ENCODE measurements around the gene HOXB2. TPM values are rescaled to one million over a fixed set of nuclear protein-coding genes. Genes with fewer than 3 reads are reported as not detected.

HOXB2 gene
- total RNA-seq, 4 donors from 2014 or later, result 9.2 to 24.2 (median 17.1) TPM

DNA sequence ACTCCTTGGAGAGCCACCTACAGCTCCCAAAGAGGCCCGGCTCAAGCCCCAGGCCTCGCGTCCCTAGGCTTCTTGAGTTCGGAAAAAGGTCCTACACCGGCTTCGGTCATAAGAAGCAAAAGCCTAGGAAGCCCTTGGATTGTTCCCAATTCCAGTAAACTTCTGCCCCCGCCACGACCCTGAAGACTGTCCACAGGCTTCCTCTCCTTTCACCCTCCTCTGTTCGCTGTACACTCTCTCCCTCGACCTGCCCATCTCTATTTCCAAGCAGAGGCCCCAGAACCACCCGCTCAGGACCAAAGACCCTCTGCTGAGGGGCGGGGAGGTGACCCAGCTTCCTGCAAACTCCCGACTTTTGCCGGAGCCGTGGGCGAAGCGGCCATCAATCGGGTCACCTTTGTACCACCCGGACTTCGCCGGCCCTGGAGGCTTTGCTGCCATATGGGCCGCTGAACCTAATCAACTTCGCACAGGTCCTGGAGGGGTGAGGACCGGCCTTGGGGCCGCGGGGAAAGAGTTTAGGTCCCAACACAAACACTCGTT lies 2.7 kb downstream of the HOXB2 start:
- intact Hi-C loops (cut with DNase I), result loop anchor here (5.0 kb wide), 1 partner anchor 35 kb away; the partner anchor contains the start of gene HOXB4
- H3K27ac ChIP-seq, result peak overlapping the region; percentile 91 to 95 (median 93)
- H3K9me3 ChIP-seq, result no peaks in the 10 kb centered on the region
- peaks cover 7 to 65% (median 21%) of the 10 kb centered on the region in 3 donors for H3K4me1 ChIP-seq
- no peaks in the 10 kb centered on the region for H3K36me3 ChIP-seq
- 13 to 14% methylated on average over 20 to 27 of the region's 27 CpGs for WGBS, 2 donors
- peaks cover 0 to 59% (median 0%) of the 10 kb centered on the region in 4 donors for H3K27me3 ChIP-seq
- no peak for TF ChIP-seq POLR2A (IDR thresholded peaks at IDR 0.05)
- no peak for TF ChIP-seq CTCF (IDR thresholded peaks at IDR 0.05)
- no peak for DNase-seq
- peak overlapping the region; percentile 53 to 80 (median 72) for H3K4me3 ChIP-seq

DNA sequence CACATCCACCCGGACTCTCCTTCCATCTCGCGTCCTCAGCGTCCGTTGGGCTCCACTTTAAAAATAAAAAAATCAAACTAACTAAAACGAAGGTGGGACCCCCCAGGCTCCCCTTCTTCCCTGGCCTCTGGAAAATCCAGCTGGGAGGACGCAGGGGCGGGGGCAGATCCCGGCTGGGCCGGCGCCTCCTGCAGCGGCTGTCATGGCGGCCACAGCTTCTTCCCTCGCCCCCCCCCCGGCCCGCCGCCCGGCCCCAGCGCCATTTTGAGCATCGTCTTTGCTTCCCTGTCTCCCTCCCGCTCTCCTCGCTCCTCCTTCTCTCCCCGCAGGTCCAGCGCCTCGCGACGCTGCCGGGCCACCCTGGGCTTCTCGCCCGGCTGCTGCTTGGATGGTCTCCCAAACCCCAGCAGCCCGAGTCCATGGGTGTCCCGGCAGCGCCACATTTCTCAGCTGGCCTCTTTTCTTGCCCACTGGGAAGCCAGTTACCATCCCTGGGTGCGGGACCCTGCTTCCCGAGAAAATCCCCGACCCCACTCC lies 3.3 kb downstream of the HOXB2 start:
- peaks cover 0 to 54% (median 0%) of the 10 kb centered on the region in 4 donors for H3K27me3 ChIP-seq
- no peaks in the 10 kb centered on the region for H3K36me3 ChIP-seq
- no peak for DNase-seq
- peaks cover 7 to 59% (median 17%) of the 10 kb centered on the region in 3 donors for H3K4me1 ChIP-seq
- H3K9me3 ChIP-seq, result no peaks in the 10 kb centered on the region
- intact Hi-C loops (cut with DNase I), result loop anchor here (5.0 kb wide), 1 partner anchor 36 kb away; the partner anchor contains the start of gene HOXB4
- TF ChIP-seq CTCF (IDR thresholded peaks at IDR 0.05) (no peak), POLR2A (IDR thresholded peaks at IDR 0.05) (no peak)
- peak overlapping the region; percentile 91 to 95 (median 93) for H3K27ac ChIP-seq
- peak overlapping the region; percentile 53 to 80 (median 72) for H3K4me3 ChIP-seq
- 6 to 14% methylated on average over 17 to 30 of the region's 36 CpGs for WGBS, 2 donors

DNA sequence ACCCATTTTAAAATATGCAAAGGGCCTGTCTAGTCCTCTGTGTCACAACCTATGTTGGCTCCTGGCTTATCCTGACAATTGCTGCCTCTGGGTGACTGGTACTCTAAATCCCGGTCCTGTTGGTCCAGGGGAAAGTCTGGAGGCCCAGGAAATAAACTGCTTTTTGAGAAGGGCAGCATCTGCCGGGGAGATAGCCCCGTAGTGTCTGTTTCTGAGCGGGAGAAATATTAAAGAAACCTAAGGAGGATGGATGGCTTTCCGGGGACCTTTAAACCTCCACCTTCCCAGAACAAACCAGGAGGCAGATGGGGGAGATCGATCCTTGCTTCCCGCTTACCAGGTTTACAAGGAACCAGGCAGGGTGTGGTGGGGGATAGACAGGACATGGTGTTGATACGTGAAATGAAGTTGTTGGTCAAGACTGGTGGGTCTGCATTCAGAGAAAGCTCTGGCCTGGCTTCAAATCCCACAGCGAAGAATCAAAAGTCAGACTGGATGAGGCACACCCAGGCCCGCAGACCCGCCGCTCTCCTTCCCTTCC lies 3.8 kb downstream of the HOXB2 start:
- 17 to 27% methylated on average over 9 of the region's 12 CpGs for WGBS, 2 donors
- no peak for DNase-seq

DNA sequence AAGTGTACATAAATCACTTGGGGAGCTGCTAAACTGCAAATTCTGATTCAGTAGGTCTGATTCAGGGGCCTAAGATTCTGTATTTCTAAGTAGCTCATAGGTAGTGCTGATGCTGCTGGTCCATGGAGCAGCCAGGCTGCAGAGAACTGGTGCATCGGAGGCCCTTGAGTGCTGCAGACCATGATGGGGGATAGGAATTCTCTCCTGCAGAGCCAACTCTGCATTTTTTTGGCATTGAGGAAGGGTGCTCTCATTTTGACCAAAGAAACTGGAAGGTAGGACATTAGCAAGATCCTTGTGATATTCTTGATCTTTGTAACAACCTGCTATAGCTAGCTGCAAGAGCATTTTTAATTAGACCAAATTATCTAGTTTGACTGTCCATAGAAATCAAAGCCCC lies 4.7 kb downstream of the HOXB2 start:
- intact Hi-C loops (cut with DNase I), result loop anchor here (5.0 kb wide), 1 partner anchor 37 kb away; the partner anchor contains the start of gene HOXB4

More for the DNA sequence above, 3.8 kb downstream of the HOXB2 start:
- Histone ChIP-seq H3K4me1 (peaks cover 7 to 54% (median 11%) of the 10 kb centered on the region in 3 donors), H3K27me3 (peaks cover 0 to 51% (median 0%) of the 10 kb centered on the region in 4 donors), H3K4me3 (peak overlapping the region; percentile 53 to 80 (median 72)), H3K36me3 (no peaks in the 10 kb centered on the region), H3K27ac (peak overlapping the region; percentile 91 to 95 (median 93)), H3K9me3 (no peaks in the 10 kb centered on the region)
- TF ChIP-seq POLR2A (IDR thresholded peaks at IDR 0.05) (no peak), CTCF (IDR thresholded peaks at IDR 0.05) (no peak)
- intact Hi-C loops (cut with DNase I), result loop anchor here (5.0 kb wide), 1 partner anchor 36 kb away; the partner anchor contains the start of gene HOXB4

More for the DNA sequence above, 4.7 kb downstream of the HOXB2 start:
- no peaks in the 10 kb centered on the region for H3K36me3 ChIP-seq
- 80 to 90% methylated on average over 1 of the region's 1 CpG for WGBS, 2 donors
- no peak overlapping the region for H3K4me3 ChIP-seq
- no peak for DNase-seq
- peaks cover 0 to 47% (median 0%) of the 10 kb centered on the region in 4 donors for H3K27me3 ChIP-seq
- TF ChIP-seq CTCF (IDR thresholded peaks at IDR 0.05) (no peak), POLR2A (IDR thresholded peaks at IDR 0.05) (no peak)
- H3K9me3 ChIP-seq, result no peaks in the 10 kb centered on the region
- peak overlapping the region in 3 of 4 donors; percentile 92 to 95 (median 94) for H3K27ac ChIP-seq
- peaks cover 2 to 45% (median 5%) of the 10 kb centered on the region in 3 donors for H3K4me1 ChIP-seq

All from esophagus squamous epithelium (tissue), 5 donors.